ENCODE results near the gene PRR20G. TPM values are rescaled to one million over a fixed set of nuclear protein-coding genes. Genes with fewer than 3 reads are reported as not detected.

PRR20G gene
- total and polyA plus RNA-seq, 2 of the 8 experiments (the other 6 are each of a cell fraction or from before 2014, with no cell fraction given), result 0.24 TPM; not detected in 1

GRCh38 chr3:127323581-127323980 is 35.7 kb upstream of the PRR20G start:
- no peaks in the 10 kb centered on the region for H3K27me3 ChIP-seq (replicated peaks in 1 of 4; ENCODE audit: control insufficient read depth in 3 of 4, extremely low read depth in 1 of 4, insufficient read depth in 3 of 4, low read length in 3 of 4)
- H3K79me1 ChIP-seq (ENCODE audit: low read depth, low read length), result no peaks in the 10 kb centered on the region
- H3K9me3 ChIP-seq (ENCODE audit: insufficient read depth in 2 of 2, low read depth in 1 of 2, low read length in 1 of 2), result peaks cover 2 to 3% of the 10 kb centered on the region in 2 experiments; a peak in 1 of 4 replicates
- no peak overlapping the region for H4K5ac ChIP-seq (ENCODE audit: insufficient read length, low read depth, low read length)
- H3K4me1 ChIP-seq (replicated peaks in 1 of 4; ENCODE audit: control insufficient read depth in 3 of 4, insufficient read depth in 4 of 4, low read length in 3 of 4), result no peaks in the 10 kb centered on the region
- H3K18ac ChIP-seq (ENCODE audit: extremely low read depth, low read length), result no peak overlapping the region
- no peak overlapping the region for H3K23ac ChIP-seq (ENCODE audit: insufficient read length)
- no peak overlapping the region for H2AK5ac ChIP-seq (ENCODE audit: low read depth, low read length)
- H2BK15ac ChIP-seq (ENCODE audit: low read length), result no peak overlapping the region
- no peaks in the 10 kb centered on the region for H3K36me3 ChIP-seq (ENCODE audit: control insufficient read depth in 2 of 4, insufficient read depth in 4 of 4, low read length in 3 of 4)
- H3K9ac ChIP-seq (replicated peaks in 1 of 4; ENCODE audit: extremely low read depth in 1 of 4, low read depth in 3 of 4, low read length in 3 of 4), result no peak overlapping the region
- no peak overlapping the region for H3K4me2 ChIP-seq (ENCODE audit: insufficient read depth in 1 of 2, low read depth in 2 of 2, low read length in 2 of 2)
- ChIA-PET CTCF (ENCODE audit: partially characterized antibody) (interaction anchor here (0.7 to 1.0 kb wide), 2 partner anchors 19 to 150 kb away, joined by 3 to 5 read pairs; no protein-coding TSS in a partner anchor), POLR2A (ENCODE audit: partially characterized antibody) (no interaction called here)
- no peak overlapping the region for H4K8ac ChIP-seq (ENCODE audit: extremely low read depth, insufficient read depth, low read length)
- H3K4me3 ChIP-seq (ENCODE audit: extremely low read depth in 1 of 4, insufficient read depth in 2 of 4, low read depth in 3 of 4, low read length in 4 of 4), result no peak overlapping the region
- no peaks in the 10 kb centered on the region for H4K20me1 ChIP-seq (replicated peaks in 1 of 2; ENCODE audit: control insufficient read depth in 1 of 2, insufficient read depth in 2 of 2, low read length in 2 of 2)
- H2AFZ ChIP-seq (ENCODE audit: low read length), result no peak overlapping the region
- H4K91ac ChIP-seq (replicated peaks; ENCODE audit: insufficient read length, low read length), result no peak overlapping the region
- no peak for TF ChIP-seq SP1 (IDR thresholded peaks at IDR 0.05; ENCODE audit: low read depth, low read length)
- no peak for TF ChIP-seq ATF3 (IDR thresholded peaks at IDR 0.05; ENCODE audit: insufficient read depth, low read depth, low read length)
- no peak for TF ChIP-seq SAP30 (IDR thresholded peaks at IDR 0.05; ENCODE audit: insufficient read depth, insufficient replicate concordance, low read length)
- TF ChIP-seq SP4 (IDR thresholded peaks at IDR 0.05; ENCODE audit: low read length), result no peak
- TF ChIP-seq GABPA (IDR thresholded peaks at IDR 0.05; ENCODE audit: borderline replicate concordance, insufficient read depth, low read length), result no peak
- TF ChIP-seq, protein P1, sequence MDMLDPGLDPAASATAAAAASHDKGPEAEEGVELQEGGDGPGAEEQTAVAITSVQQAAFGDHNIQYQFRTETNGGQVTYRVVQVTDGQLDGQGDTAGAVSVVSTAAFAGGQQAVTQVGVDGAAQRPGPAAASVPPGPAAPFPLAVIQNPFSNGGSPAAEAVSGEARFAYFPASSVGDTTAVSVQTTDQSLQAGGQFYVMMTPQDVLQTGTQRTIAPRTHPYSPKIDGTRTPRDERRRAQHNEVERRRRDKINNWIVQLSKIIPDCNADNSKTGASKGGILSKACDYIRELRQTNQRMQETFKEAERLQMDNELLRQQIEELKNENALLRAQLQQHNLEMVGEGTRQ (IDR thresholded peaks at IDR 0.05; ENCODE audit: low read length), result no peak
- TF ChIP-seq SIN3A (conservative IDR thresholded peaks at IDR 0.05 in 1 of 2, IDR thresholded peaks at IDR 0.05 in 1 of 2; ENCODE audit: low read depth in 1 of 2, low read length in 2 of 2), result no peak
- no peak for TF ChIP-seq CHD2 (IDR thresholded peaks at IDR 0.05; ENCODE audit: low read length)
- no peak for TF ChIP-seq POLR2AphosphoS5 (IDR thresholded peaks at IDR 0.05; ENCODE audit: low read depth, low read length)
- no peak for TF ChIP-seq RNF2 (IDR thresholded peaks at IDR 0.05; ENCODE audit: borderline replicate concordance, low read depth, low read length, missing control alignments, poor library complexity, severe bottlenecking)
- no peak for TF ChIP-seq KDM5A (IDR thresholded peaks at IDR 0.05; ENCODE audit: low read length)
- 91% methylated on average over 5 of the region's 5 CpGs; no CpG with 5 or more reads in 1 of the 2 experiments for WGBS, 2 experiments (ENCODE audit: extremely low coverage in 1 of 2, insufficient coverage in 1 of 2, insufficient read length in 1 of 2, insufficient replicate concordance in 2 of 2, low coverage in 1 of 2, low lambda C conversion rate in 2 of 2, missing lambda C conversion rate in 1 of 2)
- H2BK5ac ChIP-seq (ENCODE audit: low read depth, low read length), result no peak overlapping the region
- FAIRE-seq (no peak), DNase-seq (ENCODE audit: low read depth in 1 of 2, low spot score in 2 of 2) (no peak)
- no peak overlapping the region for H3K27ac ChIP-seq (ENCODE audit: low read depth, low read length)
- H2BK12ac ChIP-seq (ENCODE audit: low read depth, low read length), result no peak overlapping the region
- no peak overlapping the region for H3K14ac ChIP-seq (ENCODE audit: insufficient read length)
- no peak overlapping the region for H3K56ac ChIP-seq (replicated peaks; ENCODE audit: insufficient read length, low read depth, low read length)
- H3K79me2 ChIP-seq (ENCODE audit: control insufficient read depth in 1 of 2, insufficient read depth in 2 of 2, low read length in 2 of 2), result no peaks in the 10 kb centered on the region
- H2BK120ac ChIP-seq (replicated peaks; ENCODE audit: low read depth, low read length), result no peak overlapping the region
- H3K4ac ChIP-seq (replicated peaks; ENCODE audit: insufficient read length, low read depth, low read length), result no peak overlapping the region
- no peak overlapping the region for H2BK20ac ChIP-seq (ENCODE audit: low read length)
- H3K23me2 ChIP-seq (ENCODE audit: low read depth, low read length), result peaks cover 2% of the 10 kb centered on the region; the same call in 1 of the 2 replicates
